ENCODE measurements around the gene MYLK2. TPM values are rescaled to one million over a fixed set of nuclear protein-coding genes. Genes with fewer than 3 reads are reported as not detected.

Gene MYLK2
- polyA plus RNA-seq, 1 donor (not counting 4 experiments of a cell fraction or from before 2014, with no cell fraction given): 0.05 TPM

DNA sequence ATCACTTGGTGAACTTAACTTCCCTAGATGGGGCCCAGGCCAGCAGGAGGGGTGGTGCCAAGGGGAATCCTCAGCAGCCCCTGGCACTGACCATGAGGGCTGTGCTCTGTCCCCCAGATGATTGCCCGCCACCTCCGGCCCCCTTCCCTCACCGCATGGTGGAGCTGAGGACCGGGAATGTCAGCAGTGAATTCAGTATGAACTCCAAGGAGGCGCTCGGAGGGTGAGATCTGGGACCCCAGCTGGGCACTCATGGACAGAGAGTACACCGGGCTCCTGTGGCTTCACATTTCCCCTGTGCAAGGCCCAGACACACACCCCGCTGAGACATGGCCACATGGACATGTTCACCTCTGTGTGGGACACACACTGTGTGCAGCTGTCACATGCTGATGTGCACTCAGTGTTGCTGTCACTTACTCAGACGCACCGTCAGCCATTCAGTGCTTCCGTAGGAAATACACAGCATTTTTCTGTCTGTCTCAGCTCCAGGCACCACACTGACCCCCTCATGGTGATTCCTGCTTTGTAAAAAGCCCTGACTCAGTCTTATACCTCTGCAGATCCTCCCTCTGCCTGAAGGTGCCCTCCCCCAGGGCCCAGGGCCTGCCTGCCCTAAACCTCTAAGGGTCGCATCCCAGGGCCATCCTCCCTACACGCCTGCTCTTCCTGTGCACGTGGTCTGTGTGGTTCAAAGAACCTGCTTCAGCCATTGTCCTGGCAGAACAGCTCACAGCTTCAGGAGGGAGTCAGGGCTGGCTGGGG is 4.4 kb downstream of the MYLK2 start:
- Histone ChIP-seq H3K36me3 (ENCODE audit: control insufficient read depth in 2 of 2, extremely low read depth in 1 of 2, insufficient read depth in 2 of 2, low read length in 2 of 2) (no peaks in the 10 kb centered on the region), H3K9ac (ENCODE audit: control insufficient read depth, extremely low read depth, insufficient read depth, low read length) (no peak overlapping the region), H3K9me1 (ENCODE audit: control insufficient read depth, extremely low read depth, insufficient read depth, low read length) (no peaks in the 10 kb centered on the region), H3K4me2 (ENCODE audit: control insufficient read depth, extremely low read depth, insufficient read depth, low read depth, low read length) (no peak overlapping the region), H3K4me3 (ENCODE audit: control insufficient read depth in 2 of 3, extremely low read depth in 1 of 3, insufficient read depth in 2 of 3, low read depth in 1 of 3, low read length in 3 of 3) (no peak overlapping the region), H3K27ac (ENCODE audit: control insufficient read depth, insufficient read depth, low read length) (no peak overlapping the region), H3K4me1 (ENCODE audit: control insufficient read depth, extremely low read depth, insufficient read depth, low read length) (no peaks in the 10 kb centered on the region), H2AFZ (ENCODE audit: control insufficient read depth, low read length) (no peak overlapping the region), H3K79me2 (ENCODE audit: control insufficient read depth, insufficient read depth, low read length) (no peaks in the 10 kb centered on the region), H3K27me3 (ENCODE audit: control insufficient read depth, extremely low read depth, insufficient read depth, low read length) (peaks cover 4% of the 10 kb centered on the region), H4K20me1 (ENCODE audit: control insufficient read depth, extremely low read depth, insufficient read depth, low read length) (no peaks in the 10 kb centered on the region), H3K9me3 (ENCODE audit: control insufficient read depth, low read depth, low read length) (no peaks in the 10 kb centered on the region)
- dilution Hi-C loops (cut with MboI; ENCODE audit: extremely low pct_ligation_motif_present, low sequenced_read_pairs): no loop called here
- no peak for TF ChIP-seq EZH2 (IDR thresholded peaks at IDR 0.05; ENCODE audit: low read length)
- TF ChIP-seq, protein P1, sequence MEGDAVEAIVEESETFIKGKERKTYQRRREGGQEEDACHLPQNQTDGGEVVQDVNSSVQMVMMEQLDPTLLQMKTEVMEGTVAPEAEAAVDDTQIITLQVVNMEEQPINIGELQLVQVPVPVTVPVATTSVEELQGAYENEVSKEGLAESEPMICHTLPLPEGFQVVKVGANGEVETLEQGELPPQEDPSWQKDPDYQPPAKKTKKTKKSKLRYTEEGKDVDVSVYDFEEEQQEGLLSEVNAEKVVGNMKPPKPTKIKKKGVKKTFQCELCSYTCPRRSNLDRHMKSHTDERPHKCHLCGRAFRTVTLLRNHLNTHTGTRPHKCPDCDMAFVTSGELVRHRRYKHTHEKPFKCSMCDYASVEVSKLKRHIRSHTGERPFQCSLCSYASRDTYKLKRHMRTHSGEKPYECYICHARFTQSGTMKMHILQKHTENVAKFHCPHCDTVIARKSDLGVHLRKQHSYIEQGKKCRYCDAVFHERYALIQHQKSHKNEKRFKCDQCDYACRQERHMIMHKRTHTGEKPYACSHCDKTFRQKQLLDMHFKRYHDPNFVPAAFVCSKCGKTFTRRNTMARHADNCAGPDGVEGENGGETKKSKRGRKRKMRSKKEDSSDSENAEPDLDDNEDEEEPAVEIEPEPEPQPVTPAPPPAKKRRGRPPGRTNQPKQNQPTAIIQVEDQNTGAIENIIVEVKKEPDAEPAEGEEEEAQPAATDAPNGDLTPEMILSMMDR (optimal IDR thresholded peaks at IDR 0.05 in 1 of 3, IDR thresholded peaks at IDR 0.05 in 1 of 3, conservative IDR thresholded peaks at IDR 0.05 in 1 of 3; ENCODE audit: extremely low read depth in 1 of 3, insufficient read depth in 2 of 3, low read length in 3 of 3): no peak
- DNase-seq (ENCODE audit: low read depth, low spot score) (no peak), FAIRE-seq (no peak)

DNA sequence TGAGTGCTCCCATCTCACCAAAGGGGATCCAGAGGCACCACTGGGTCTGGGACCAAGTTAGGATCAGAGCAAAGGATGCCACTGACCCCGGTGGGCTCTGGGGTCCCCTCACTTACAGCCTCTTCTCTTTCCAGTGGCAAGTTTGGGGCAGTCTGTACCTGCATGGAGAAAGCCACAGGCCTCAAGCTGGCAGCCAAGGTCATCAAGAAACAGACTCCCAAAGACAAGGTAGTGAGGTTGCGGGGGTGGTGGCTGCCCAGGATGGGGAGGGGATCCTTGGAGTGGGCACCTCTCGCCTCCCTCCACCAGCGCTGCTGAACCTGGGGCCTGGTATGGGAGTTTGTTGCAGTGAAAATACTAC is 4.9 kb downstream of the MYLK2 start:
- H3K36me3 ChIP-seq (ENCODE audit: control insufficient read depth in 2 of 2, extremely low read depth in 1 of 2, insufficient read depth in 2 of 2, low read length in 2 of 2): no peaks in the 10 kb centered on the region
- no peak for FAIRE-seq
- H3K4me3 ChIP-seq (ENCODE audit: control insufficient read depth in 2 of 3, extremely low read depth in 1 of 3, insufficient read depth in 2 of 3, low read depth in 1 of 3, low read length in 3 of 3): no peak overlapping the region
- DNase-seq (ENCODE audit: low read depth, low spot score): no peak
- H3K9me1 ChIP-seq (ENCODE audit: control insufficient read depth, extremely low read depth, insufficient read depth, low read length): no peaks in the 10 kb centered on the region
- no peak overlapping the region for H3K4me2 ChIP-seq (ENCODE audit: control insufficient read depth, extremely low read depth, insufficient read depth, low read depth, low read length)
- TF ChIP-seq, protein P1 (optimal IDR thresholded peaks at IDR 0.05 in 1 of 3, IDR thresholded peaks at IDR 0.05 in 1 of 3, conservative IDR thresholded peaks at IDR 0.05 in 1 of 3; ENCODE audit: extremely low read depth in 1 of 3, insufficient read depth in 2 of 3, low read length in 3 of 3): no peak
- no peak for TF ChIP-seq EZH2 (IDR thresholded peaks at IDR 0.05; ENCODE audit: low read length)
- no peaks in the 10 kb centered on the region for H4K20me1 ChIP-seq (ENCODE audit: control insufficient read depth, extremely low read depth, insufficient read depth, low read length)
- H2AFZ ChIP-seq (ENCODE audit: control insufficient read depth, low read length): no peak overlapping the region
- no peaks in the 10 kb centered on the region for H3K9me3 ChIP-seq (ENCODE audit: control insufficient read depth, low read depth, low read length)
- peaks cover 4% of the 10 kb centered on the region for H3K27me3 ChIP-seq (ENCODE audit: control insufficient read depth, extremely low read depth, insufficient read depth, low read length)
- no peaks in the 10 kb centered on the region for H3K4me1 ChIP-seq (ENCODE audit: control insufficient read depth, extremely low read depth, insufficient read depth, low read length)
- dilution Hi-C loops (cut with MboI; ENCODE audit: extremely low pct_ligation_motif_present, low sequenced_read_pairs): no loop called here
- H3K79me2 ChIP-seq (ENCODE audit: control insufficient read depth, insufficient read depth, low read length): no peaks in the 10 kb centered on the region
- no peak overlapping the region for H3K27ac ChIP-seq (ENCODE audit: control insufficient read depth, insufficient read depth, low read length)
- no peak overlapping the region for H3K9ac ChIP-seq (ENCODE audit: control insufficient read depth, extremely low read depth, insufficient read depth, low read length)

Data from keratinocyte (primary cell).